T-helper 1 cell treated with Interleukin-12 subunit alpha and Interleukin-12 subunit beta and Interleukin-4 antibody, amounts not matched to agents 30 ng/mL and 1 ng/mL, for 36 hours (primary cell): ENCODE measurements around the gene ARFGAP3. TPM values are rescaled to one million over a fixed set of nuclear protein-coding genes. Genes with fewer than 3 reads are reported as not detected.

Experiments used
- intact Hi-C: fragments of 100-400 bp; cut with micrococcal nuclease; formaldehyde crosslinking; loops from one replicate; pipeline ENCODE4 v1.15.1; 2024
- total RNA-seq: library from RNA; stranded (reverse); gene quantifications from 2 replicates; pipeline ENCODE4 v1.2.3, GENCODE V29; 2022

ARFGAP3 gene
- total RNA-seq, 1 donor from 2014 or later = 38.5 TPM

DNA sequence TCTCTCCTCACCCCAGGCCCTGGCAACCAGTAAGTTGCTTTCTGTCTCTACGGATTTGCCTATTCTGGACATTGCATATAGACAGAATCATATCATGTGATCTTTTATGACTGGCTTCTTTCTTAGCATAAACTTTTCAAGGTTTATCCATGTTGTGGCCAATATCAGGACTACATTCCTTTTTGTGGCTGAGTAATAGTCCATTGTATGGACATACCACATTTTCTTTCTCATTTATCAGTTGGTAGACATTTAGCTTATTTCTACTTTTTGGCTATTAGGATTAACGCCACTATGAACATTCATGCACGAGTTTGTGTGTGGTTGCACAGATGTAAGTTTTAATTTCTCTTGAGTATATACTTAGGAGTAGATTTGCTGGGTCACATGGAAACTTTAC lies 35.7 kb downstream of the ARFGAP3 start:
- intact Hi-C loops = no loop called here

DNA sequence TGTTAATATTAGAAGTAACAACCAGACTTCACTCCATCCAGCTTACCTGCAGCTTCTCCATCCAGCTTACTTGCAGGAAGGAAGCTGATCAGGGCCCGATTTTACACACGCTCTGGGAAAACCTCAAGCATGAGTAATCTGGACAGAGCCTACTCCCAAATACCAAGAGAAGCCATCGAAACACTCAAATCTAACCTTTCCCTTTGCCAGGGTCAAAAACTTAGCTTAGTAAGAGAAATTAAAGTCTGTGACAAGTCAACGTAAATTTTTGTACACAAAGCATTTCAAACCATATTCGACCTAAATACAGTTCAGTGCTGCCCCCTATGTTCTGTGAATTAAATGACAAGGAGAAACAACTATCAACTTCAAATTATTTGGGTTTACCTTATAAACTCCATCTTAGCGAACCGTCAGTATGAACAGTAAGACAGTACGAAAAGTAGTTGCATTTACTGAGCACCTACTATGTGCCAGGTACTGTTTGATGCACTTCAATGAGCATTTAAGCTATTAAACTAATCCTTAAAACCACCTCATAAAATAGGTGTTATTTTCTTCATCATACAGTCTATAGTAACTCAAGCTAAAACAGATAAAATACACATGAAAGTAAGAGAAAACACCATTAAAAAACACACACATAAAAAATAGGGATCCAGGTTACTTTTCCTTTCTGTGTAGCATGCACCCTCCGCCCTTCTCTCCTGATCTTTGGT lies 36.9 kb downstream of the ARFGAP3 start:
- intact Hi-C loops = loop anchor here (1.0 kb wide), 3 partner anchors 40 to 199 kb away; no protein-coding TSS in a partner anchor

- intact Hi-C loops = loop anchor here (1.0 kb wide), 3 partner anchors 39 to 198 kb away; no protein-coding TSS in a partner anchor
These were observed 37.5 kb downstream of the ARFGAP3 start for GRCh38 chr22:42819412-42820044.

- intact Hi-C loops = no loop called here
These were observed 39.5 kb downstream of the ARFGAP3 start for GRCh38 chr22:42817556-42817955.

DNA sequence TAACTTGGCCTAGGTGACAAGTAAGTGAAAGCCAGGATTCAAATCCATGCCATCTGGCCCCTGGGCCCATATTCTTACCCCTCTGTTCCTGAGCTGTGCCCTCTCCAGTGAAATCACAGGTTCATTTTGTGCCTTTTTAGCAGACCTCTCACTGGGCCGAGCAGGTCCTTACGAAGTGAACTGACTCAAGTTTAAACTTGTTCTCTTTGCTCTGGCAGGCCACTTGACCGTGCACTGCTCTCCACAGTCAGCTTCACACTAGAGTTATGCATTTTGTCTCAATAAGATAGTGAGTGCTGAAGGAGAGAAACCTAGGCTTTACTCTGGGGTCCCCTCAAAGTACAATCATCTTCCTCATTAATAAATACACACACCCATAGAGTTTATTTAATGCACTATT lies 40.7 kb downstream of the ARFGAP3 start:
- intact Hi-C loops = no loop called here

GRCh38 chr22:42814616-42815015 lies 42.5 kb downstream of the ARFGAP3 start:
- intact Hi-C loops = no loop called here

DNA sequence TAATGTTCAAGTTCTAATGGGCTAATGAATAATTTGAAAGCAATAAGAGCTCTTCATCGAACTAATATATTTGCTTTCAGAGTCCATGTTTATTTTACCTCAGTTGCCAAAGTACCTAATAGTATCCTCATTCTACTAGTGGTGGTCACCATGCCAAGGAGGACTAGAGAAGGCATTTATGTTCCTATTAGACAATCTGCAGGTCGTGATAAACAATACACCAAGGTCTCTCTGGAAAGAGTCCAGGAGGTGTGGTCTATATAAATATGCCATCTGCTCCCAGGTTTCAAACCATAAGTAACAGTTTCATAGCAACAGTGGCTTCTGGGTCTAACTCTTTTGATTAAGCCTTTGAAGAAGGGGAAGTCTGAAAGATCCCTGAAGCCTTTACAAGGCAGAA lies 42.9 kb downstream of the ARFGAP3 start:
- intact Hi-C loops = no loop called here

- intact Hi-C loops = no loop called here
These were observed 43.6 kb downstream of the ARFGAP3 start for GRCh38 chr22:42813501-42813900.

- intact Hi-C loops = no loop called here
These were observed 45.6 kb downstream of the ARFGAP3 start for GRCh38 chr22:42811459-42811858.

GRCh38 chr22:42808521-42808920 lies 48.6 kb downstream of the ARFGAP3 start:
- intact Hi-C loops = no loop called here

DNA sequence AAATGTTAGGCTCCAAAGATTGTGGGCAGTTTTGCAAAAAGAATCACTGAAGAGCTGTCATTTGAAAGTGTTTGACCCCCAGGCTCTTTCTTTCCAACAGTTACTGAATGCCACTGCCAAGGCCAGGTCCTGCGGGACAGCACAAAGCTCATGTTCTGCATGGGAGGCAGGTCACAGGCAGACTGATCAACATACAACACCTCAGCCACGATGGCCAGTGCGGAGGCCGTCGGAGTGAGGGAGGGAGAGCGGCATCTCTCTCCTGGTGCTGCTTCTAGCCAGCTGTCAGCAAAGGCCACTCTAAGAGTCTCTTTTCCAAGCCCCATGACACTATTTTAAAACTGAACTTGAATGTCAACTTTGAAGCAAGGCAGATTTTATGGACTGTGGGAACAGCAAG lies 49.9 kb downstream of the ARFGAP3 start:
- intact Hi-C loops = no loop called here

DNA sequence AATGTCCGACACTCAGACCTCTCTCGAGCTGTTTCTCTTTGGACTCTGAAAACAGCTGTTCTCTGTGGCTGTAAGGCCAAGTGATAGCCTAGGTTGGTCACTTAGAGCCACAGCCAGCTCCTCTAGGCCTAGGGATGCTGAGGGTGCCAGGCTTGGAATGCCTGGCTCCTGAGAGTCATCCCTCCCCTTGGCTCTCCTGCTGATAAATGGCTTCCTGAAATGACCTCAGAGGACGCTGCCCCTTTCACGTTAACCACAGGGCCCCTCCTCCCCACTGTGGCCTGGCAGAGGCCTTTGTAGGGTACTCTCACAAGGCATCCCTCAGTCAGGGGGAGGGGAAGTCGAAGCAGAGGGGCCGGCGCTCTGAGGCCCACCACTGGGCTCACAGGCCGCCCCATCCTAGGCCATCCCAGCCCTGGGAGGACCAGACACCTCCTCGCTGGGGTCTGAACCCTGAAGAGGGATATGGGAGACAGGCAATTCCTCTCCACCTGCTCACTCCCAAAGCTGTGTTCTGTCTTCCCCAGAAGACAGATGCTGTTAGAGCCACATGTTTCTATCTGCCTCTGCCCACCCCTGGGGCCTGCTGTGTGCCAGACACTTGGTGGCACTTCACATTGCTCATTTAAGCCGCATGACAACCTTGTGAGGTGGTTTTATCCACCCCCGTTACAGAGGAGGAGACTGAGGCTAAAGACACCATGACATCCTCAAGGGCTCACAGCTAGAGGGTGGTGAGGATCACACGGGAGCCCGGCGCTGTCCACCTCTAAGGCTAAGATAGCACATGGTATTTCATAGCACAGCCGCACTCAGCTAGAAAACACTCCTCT lies 50.9 kb downstream of the ARFGAP3 start:
- intact Hi-C loops = no loop called here

DNA sequence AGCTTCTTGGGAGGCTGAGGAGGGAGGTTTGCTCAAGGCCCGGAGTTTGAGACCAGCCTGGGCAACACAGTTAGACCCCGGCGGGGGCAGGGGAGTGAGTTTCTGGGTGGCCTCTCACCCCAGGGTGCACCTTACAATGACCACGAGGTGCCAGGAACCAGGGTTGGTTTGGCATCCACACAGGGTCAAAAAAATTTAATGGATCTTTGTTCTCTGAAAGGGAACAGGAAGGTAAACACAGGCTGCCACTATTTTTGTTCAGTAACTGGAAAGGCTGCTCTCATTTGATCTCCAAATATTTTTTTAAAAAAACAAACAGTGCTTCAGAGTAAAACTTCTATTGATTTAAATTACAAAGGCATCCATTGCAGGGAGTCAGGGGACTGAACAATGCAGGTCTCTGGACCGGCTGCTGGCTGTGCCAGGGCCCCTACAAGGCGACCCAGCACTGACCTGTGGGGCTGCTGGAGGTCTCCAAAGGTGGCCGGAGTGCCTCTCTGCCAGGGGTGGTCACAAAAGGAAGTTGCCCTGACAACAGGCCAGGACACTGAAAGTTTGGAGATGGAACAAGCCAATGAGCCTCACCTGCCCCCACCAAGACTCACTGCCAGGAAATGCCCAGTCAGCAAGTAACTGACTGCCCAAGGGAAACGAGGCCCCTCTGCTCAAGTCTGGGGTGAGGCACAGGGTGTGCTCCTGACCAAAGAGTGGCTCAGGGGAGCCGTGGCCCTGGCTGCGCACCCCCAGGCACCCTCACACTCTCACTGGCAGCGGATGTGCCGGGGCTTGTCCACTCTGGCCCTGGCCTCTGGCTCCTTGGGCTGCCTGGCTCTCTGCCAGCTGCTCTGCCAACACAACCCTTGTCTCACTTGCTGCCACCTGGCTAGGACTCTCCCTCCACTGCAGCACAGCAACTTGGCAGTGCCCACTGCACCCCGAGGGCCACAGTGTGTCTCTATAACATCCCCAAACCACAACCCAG lies 51.8 kb downstream of the ARFGAP3 start:
- intact Hi-C loops = no loop called here

DNA sequence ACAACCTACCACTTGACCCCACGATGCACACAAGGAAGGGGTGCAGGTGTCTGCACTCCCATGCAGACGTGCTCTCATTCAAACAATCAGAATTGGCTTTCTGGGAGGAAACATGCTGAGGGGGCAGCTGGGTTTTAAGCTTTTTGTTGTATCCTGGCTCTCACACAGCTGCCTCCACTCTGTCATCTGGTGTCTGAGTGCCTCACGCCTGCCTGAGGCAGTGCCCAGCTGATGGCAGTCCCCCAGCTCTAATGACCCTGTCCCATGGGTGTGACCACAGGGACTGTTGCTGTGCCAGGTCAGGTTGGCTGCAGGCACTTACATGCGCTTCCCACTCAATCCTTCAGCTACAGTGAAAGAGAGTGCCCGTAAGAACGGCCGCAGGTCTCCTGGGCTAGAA lies 53.7 kb downstream of the ARFGAP3 start:
- intact Hi-C loops = no loop called here

DNA sequence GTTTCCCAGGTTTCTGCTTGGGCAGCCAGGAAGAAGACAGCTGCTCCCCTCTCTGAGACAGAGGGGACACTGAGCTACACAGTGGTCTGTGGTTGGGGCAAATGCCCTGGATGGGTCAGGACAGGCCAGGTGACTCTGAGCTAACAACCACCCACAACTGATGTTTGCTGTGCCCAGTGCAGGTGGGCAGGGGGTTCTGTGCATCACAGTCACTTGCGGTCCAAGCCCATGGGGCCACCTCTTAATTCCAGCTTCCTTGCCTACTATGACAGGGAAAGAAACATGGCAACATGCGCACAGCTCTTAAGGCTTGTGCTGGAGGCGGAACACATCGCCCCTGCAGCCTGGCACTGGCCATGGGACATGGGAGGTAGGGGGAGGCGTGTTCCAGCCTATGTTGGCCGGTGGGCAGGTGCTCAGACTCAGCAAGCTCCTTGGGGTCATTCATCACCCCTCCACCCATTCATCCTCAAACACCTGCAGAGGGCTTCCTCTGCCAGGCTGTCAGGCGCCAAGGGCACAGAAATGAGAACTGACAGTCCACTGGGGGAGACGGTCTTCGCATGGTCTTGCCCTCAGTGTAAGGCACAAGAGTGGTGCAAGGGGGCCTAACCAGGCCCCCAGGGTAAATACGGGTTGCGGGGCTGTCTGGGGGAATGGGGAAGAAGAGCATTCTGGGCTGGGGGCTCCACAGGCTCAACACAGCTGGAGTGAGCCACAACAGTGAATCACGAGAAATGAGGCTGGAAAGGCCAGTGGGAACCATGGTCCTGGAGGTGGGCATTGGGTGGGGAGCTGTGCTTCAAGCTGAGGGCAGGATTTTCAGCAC lies 55.6 kb downstream of the ARFGAP3 start:
- intact Hi-C loops = no loop called here

- intact Hi-C loops = no loop called here
These were observed 56.4 kb downstream of the ARFGAP3 start for GRCh38 chr22:42800451-42801251.

DNA sequence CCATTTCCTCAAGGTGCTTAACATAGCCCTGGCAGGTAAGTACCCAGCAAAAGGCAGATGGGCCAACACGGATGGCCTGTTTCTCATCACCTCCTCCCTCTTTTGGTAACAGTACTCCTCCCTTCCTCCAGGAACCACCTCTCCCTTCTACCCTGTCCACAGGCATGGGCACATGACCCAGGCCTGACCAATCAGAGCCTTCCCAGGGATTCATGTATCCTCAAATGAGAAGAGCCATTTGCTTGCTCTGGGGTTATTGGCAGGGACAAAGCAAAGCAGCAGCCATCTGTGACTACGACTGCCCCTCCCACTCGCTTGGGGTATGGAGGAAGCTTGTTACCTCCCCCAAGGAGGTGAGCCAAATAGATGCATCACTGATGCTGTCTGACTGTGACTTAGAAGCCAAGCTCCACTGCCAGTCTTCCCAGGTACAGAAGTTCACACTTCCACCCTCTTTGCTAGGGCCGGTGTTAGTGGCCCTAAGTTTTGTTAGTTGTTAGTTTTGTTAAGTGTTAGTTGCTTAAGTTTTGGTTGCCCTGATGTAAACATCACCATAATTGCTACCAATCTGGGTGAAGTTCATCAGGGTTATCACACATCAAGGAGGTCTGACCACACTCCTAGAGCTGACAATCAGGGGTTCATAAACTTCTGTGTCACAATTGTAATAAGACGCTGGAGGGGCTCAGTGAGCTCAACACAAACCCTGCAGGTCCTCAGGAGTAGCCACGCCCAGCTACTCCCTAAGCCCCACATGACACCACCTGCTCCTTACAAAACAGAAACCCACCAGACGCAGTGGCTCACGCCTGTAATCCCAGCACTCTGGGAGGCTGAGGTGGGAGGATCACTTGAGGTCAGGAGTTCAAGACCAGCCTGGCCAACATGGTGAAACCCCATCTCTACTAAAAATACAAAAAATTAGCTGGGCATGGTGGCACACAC lies 57.3 kb downstream of the ARFGAP3 start:
- intact Hi-C loops = no loop called here

DNA sequence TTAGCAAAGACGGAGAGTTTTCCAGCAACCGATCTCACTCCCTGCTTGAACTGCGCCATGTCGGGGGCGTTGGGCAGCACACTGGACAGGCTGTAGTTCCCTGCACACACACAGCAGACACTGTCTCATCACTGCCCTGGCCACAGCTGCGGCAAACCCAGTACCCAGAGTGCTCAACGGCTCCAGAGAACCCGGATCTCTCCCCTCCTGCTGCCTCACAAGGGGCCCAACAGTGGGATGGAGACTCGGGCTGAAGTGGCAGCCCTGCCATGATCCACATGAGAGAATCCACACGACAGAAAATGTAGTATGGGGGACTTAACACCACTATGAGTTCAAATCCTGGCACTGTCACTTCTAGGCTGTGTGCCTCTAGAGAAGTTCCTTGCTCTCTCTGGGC lies 58.0 kb downstream of the ARFGAP3 start:
- intact Hi-C loops = no loop called here
